SK-N-DZ (cell line): ENCODE data around the gene NPIPB2. TPM values are rescaled to one million over a fixed set of nuclear protein-coding genes. Genes with fewer than 3 reads are reported as not detected.
"Not testable (repeated sequence)": the region's sequence is repeated elsewhere in the genome, so short reads cannot be mapped to it uniquely, and the experiment has no call there.

Source experiments
- DNase-seq: peaks from one replicate; pipeline ENCODE4 v3.0.0-alpha.2; 2015; ENCODE audit warnings: low spot score
- polyA plus RNA-seq, 2 experiments: library from polyadenylated mRNA; depleted of rRNA; stranded (reverse); fragments of >200 nt; gene quantifications; 2 replicates each; pipeline ENCODE4 v1.2.3, GENCODE V29; 2014

NPIPB2 gene
- polyA plus RNA-seq (2014; cell fraction: cytosol; rRNA removed), result 1.7 TPM in 1 of 2 replicates, not detected in the other
- polyA plus RNA-seq (2014; cell fraction: nucleus; rRNA removed), result 9.3 and 15.2 TPM in 2 replicates

GRCh38 chr16:11941945-11942344, at the start of gene NPIPB2:
Gene NPIPB2 (minus strand): TSS chr16:11942045. CDS start chr16:11942045, 0 bp downstream.
- DNase-seq, result not testable (repeated sequence)

- DNase-seq, result no peak
These were observed 49.0 kb upstream of the NPIPB2 start for GRCh38 chr16:11990702-11991390.

- no peak for DNase-seq
These were observed 46.6 kb upstream of the NPIPB2 start for GRCh38 chr16:11988258-11988978.

GRCh38 chr16:11986521-11987057, 44.7 kb upstream of the NPIPB2 start:
- no peak for DNase-seq

- no peak for DNase-seq
These were observed 43.4 kb upstream of the NPIPB2 start for GRCh38 chr16:11985250-11985649.

- DNase-seq, result no peak
These were observed 38.4 kb upstream of the NPIPB2 start for GRCh38 chr16:11980136-11980844.

GRCh38 chr16:11979013-11979672, 37.3 kb upstream of the NPIPB2 start:
- DNase-seq, result no peak

GRCh38 chr16:11978080-11978479, 36.2 kb upstream of the NPIPB2 start:
- no peak for DNase-seq

- peak; percentile 29 for DNase-seq
These were observed 35.7 kb upstream of the NPIPB2 start for GRCh38 chr16:11977376-11978041.

- DNase-seq, result no peak
These were observed 35.1 kb upstream of the NPIPB2 start for GRCh38 chr16:11976850-11977375.

GRCh38 chr16:11973070-11973469, 31.2 kb upstream of the NPIPB2 start:
- DNase-seq, result no peak

GRCh38 chr16:11972128-11972527, 30.3 kb upstream of the NPIPB2 start:
- no peak for DNase-seq

- DNase-seq, result not testable (repeated sequence)
These were observed 28.4 kb upstream of the NPIPB2 start for GRCh38 chr16:11970292-11970691.

- DNase-seq, result no peak
These were observed 26.7 kb upstream of the NPIPB2 start for GRCh38 chr16:11968577-11968976.

GRCh38 chr16:11967195-11967911, 25.5 kb upstream of the NPIPB2 start:
- DNase-seq, result no peak

GRCh38 chr16:11966173-11966572, 24.3 kb upstream of the NPIPB2 start:
- DNase-seq, result no peak

GRCh38 chr16:11964761-11965551, 23.1 kb upstream of the NPIPB2 start, which contains the start of gene TNFRSF17:
Gene TNFRSF17 (plus strand): TSS chr16:11965210. CDS start chr16:11965325, 115 bp downstream.
- DNase-seq, result no peak

- no peak for DNase-seq
These were observed 21.9 kb upstream of the NPIPB2 start for GRCh38 chr16:11963706-11964105.

GRCh38 chr16:11962978-11963377, 21.1 kb upstream of the NPIPB2 start:
- DNase-seq, result not testable (repeated sequence)
